H1 (cell line): ENCODE results near the gene HLA-F. TPM values are rescaled to one million over a fixed set of nuclear protein-coding genes. Genes with fewer than 3 reads are reported as not detected.
A peak's percentile ranks its signal among the peaks of the same experiment; 100 is the strongest.

Experiments used
- CTCF ChIA-PET: fragments of 300-600 bp; sonication (Branson Sonifier 250); formaldehyde crosslinking; loops from one replicate; lab custom pipeline; 2021; ENCODE audit not compliant: partially characterized antibody; lab: Charles Lee
- POLR2A ChIA-PET: fragments of 300-600 bp; sonication (Branson Sonifier 250); formaldehyde crosslinking; loops from one replicate; lab custom pipeline; 2021; ENCODE audit warnings: inconsistent platforms; ENCODE audit not compliant: partially characterized antibody; lab: Charles Lee
- DNase-seq, 2 experiments: peaks; one replicate each; pipeline versions ENCODE4 v3.0.0 to v3.0.0-alpha.2; 2010 to 2022; ENCODE audit warnings: low spot score in 2 of 2, low read depth in 1 of 2, mixed read lengths in 1 of 2
- FAIRE-seq: peaks from 2 replicates; lab custom pipeline; 2011; peaks lifted over from hg19 to GRCh38; lab: Jason Lieb, UNC
- H2AFZ ChIP-seq: 2 replicates; pipeline ENCODE4 v1.8.1; 2012; ENCODE audit warnings: low read length, inconsistent platforms
- H2AK5ac ChIP-seq: 2 replicates; pipeline ENCODE4 v1.6.1; 2013; ENCODE audit warnings: low read depth, low read length
- H2BK120ac ChIP-seq: replicated peaks from 2 replicates; pipeline ENCODE3; 2013; ENCODE audit warnings: low read depth, low read length, inconsistent platforms
- H2BK12ac ChIP-seq: 2 replicates; pipeline ENCODE4 v1.6.1; 2013; ENCODE audit warnings: low read depth, low read length
- H2BK15ac ChIP-seq: 2 replicates; pipeline ENCODE4 v1.6.1; 2013; ENCODE audit warnings: low read length
- H2BK20ac ChIP-seq: 2 replicates; pipeline ENCODE4 v1.6.1; 2013; ENCODE audit warnings: low read length
- H2BK5ac ChIP-seq: 2 replicates; pipeline ENCODE4 v1.6.1; 2013; ENCODE audit warnings: low read depth, low read length
- H3K14ac ChIP-seq: 2 replicates; pipeline ENCODE4 v1.6.1; 2013; ENCODE audit warnings: inconsistent platforms; ENCODE audit not compliant: insufficient read length
- H3K18ac ChIP-seq: 2 replicates; pipeline ENCODE4 v1.6.1; 2013; ENCODE audit warnings: low read length; ENCODE audit errors: extremely low read depth
- H3K23ac ChIP-seq: 2 replicates; pipeline ENCODE4 v1.6.1; 2013; ENCODE audit warnings: inconsistent platforms; ENCODE audit not compliant: insufficient read length
- H3K23me2 ChIP-seq: 2 replicates; pipeline ENCODE4 v1.6.1; 2013; ENCODE audit warnings: low read depth, low read length
- H3K27ac ChIP-seq: 2 replicates; pipeline ENCODE4 v1.6.1; 2011; ENCODE audit warnings: low read depth, low read length, inconsistent platforms
- H3K27me3 ChIP-seq, 4 experiments: replicated peaks in 1 of 4; 1 replicate in 1 of 4; 2 replicates in 3 of 4; pipeline versions ENCODE4 v1.6.1 to v1.8.1; 2011 to 2013; ENCODE audit warnings: low read length in 3 of 4, mild to moderate bottlenecking in 3 of 4, inconsistent platforms in 2 of 4, mixed read lengths in 2 of 4, moderate library complexity in 1 of 4; ENCODE audit not compliant: control insufficient read depth in 3 of 4, insufficient read depth in 3 of 4; ENCODE audit errors: extremely low read depth in 1 of 4
- H3K36me3 ChIP-seq, 4 experiments: 2 replicates each; pipeline versions ENCODE4 v1.6.1 to v1.8.1; 2011 to 2013; ENCODE audit warnings: mild to moderate bottlenecking in 4 of 4, low read length in 3 of 4, moderate library complexity in 2 of 4, control low read depth in 1 of 4, inconsistent platforms in 1 of 4; ENCODE audit not compliant: insufficient read depth in 4 of 4, control insufficient read depth in 2 of 4
- H3K4ac ChIP-seq: replicated peaks from 2 replicates; pipeline ENCODE3; 2013; ENCODE audit warnings: low read length, low read depth, mixed read lengths, inconsistent platforms; ENCODE audit not compliant: insufficient read length
- H3K4me1 ChIP-seq, 4 experiments: replicated peaks in 1 of 4; 1 replicate in 1 of 4; 2 replicates in 3 of 4; pipeline versions ENCODE4 v1.6.1 to v1.8.1; 2011 to 2013; ENCODE audit warnings: low read length in 3 of 4, inconsistent platforms in 2 of 4, mixed read lengths in 1 of 4; ENCODE audit not compliant: insufficient read depth in 4 of 4, control insufficient read depth in 3 of 4
- H3K4me2 ChIP-seq, 2 experiments: 2 replicates each; pipeline versions ENCODE4 v1.6.1 to v1.8.1; 2011 to 2013; ENCODE audit warnings: low read depth in 2 of 2, low read length in 2 of 2, control low read depth in 1 of 2, inconsistent platforms in 1 of 2, mild to moderate bottlenecking in 1 of 2; ENCODE audit not compliant: insufficient read depth in 1 of 2
- H3K4me3 ChIP-seq, 4 experiments: fragments of 200-600, 300-600 bp in 1 of 4; sonication (generic), shearing (Covaris generic), sonication (Bioruptor Twin) in 1 of 4; 2 replicates each; pipeline versions ENCODE4 v1.5.1 to v1.8.1; 2011 to 2016; ENCODE audit warnings: low read length in 4 of 4, low read depth in 3 of 4, control low read depth in 2 of 4, inconsistent platforms in 2 of 4, mild to moderate bottlenecking in 2 of 4, mixed read lengths in 1 of 4, moderate library complexity in 1 of 4; ENCODE audit not compliant: insufficient read depth in 2 of 4; ENCODE audit errors: extremely low read depth in 1 of 4
- H3K56ac ChIP-seq: replicated peaks from 2 replicates; pipeline ENCODE3; 2013; ENCODE audit warnings: low read depth, mild to moderate bottlenecking, mixed read lengths, low read length, inconsistent platforms; ENCODE audit not compliant: insufficient read length
- H3K79me1 ChIP-seq: 2 replicates; pipeline ENCODE4 v1.6.1; 2013; ENCODE audit warnings: low read depth, low read length, control low read depth
- H3K79me2 ChIP-seq, 2 experiments: 2 replicates each; pipeline versions ENCODE4 v1.6.1 to v1.8.1; 2012 to 2013; ENCODE audit warnings: low read length in 2 of 2, mild to moderate bottlenecking in 2 of 2, inconsistent platforms in 1 of 2; ENCODE audit not compliant: insufficient read depth in 2 of 2, control insufficient read depth in 1 of 2
- H3K9ac ChIP-seq, 4 experiments: replicated peaks in 1 of 4; 1 replicate in 1 of 4; 2 replicates in 3 of 4; pipeline versions ENCODE4 v1.6.1 to v1.8.1; 2011 to 2013; ENCODE audit warnings: low read depth in 3 of 4, low read length in 3 of 4, control low read depth in 2 of 4, mild to moderate bottlenecking in 2 of 4, moderate library complexity in 2 of 4, inconsistent platforms in 1 of 4; ENCODE audit errors: extremely low read depth in 1 of 4
- H3K9me3 ChIP-seq, 2 experiments: 2 replicates each; pipeline versions ENCODE4 v1.6.1 to v1.8.1; 2012 to 2013; ENCODE audit warnings: mild to moderate bottlenecking in 2 of 2, moderate library complexity in 2 of 2, control low read depth in 1 of 2, inconsistent platforms in 1 of 2, low read depth in 1 of 2, low read length in 1 of 2, mixed read lengths in 1 of 2; ENCODE audit not compliant: insufficient read depth in 2 of 2
- H4K20me1 ChIP-seq, 2 experiments: replicated peaks in 1 of 2; 2 replicates each; pipeline versions ENCODE3 to v1.8.1; 2011 to 2013; ENCODE audit warnings: inconsistent platforms in 2 of 2, low read length in 2 of 2, mild to moderate bottlenecking in 1 of 2; ENCODE audit not compliant: insufficient read depth in 2 of 2, control insufficient read depth in 1 of 2
- H4K5ac ChIP-seq: 2 replicates; pipeline ENCODE4 v1.6.1; 2013; ENCODE audit warnings: low read length, low read depth, mixed read lengths, inconsistent platforms; ENCODE audit not compliant: insufficient read length
- H4K8ac ChIP-seq: 2 replicates; pipeline ENCODE4 v1.8.0; 2013; ENCODE audit warnings: mild to moderate bottlenecking, moderate library complexity, low read length, inconsistent platforms; ENCODE audit not compliant: insufficient read depth; ENCODE audit errors: extremely low read depth
- H4K91ac ChIP-seq: replicated peaks from 2 replicates; pipeline ENCODE3; 2013; ENCODE audit warnings: low read length, mixed read lengths, inconsistent platforms; ENCODE audit not compliant: insufficient read length
- BCL11A ChIP-seq, 2 experiments: IDR thresholded peaks; one replicate each; pipeline ENCODE4 v1.6.1; 2011; ENCODE audit warnings: low read depth in 2 of 2, low read length in 2 of 2, mild to moderate bottlenecking in 2 of 2
- CBX8 ChIP-seq: fragments of 300-800, 300-1000 bp; sonication (generic); IDR thresholded peaks from 2 replicates; pipeline ENCODE4 v1.7.1; 2016; ENCODE audit warnings: low read depth, low read length, borderline replicate concordance
- CHD1 ChIP-seq: IDR thresholded peaks from 2 replicates; pipeline ENCODE4 v1.6.1; 2012; ENCODE audit warnings: low read depth, low read length, improper control_type of control experiment
- EGR1 ChIP-seq: IDR thresholded peaks from 2 replicates; pipeline ENCODE4 v1.6.1; 2011; ENCODE audit warnings: low read depth, low read length, borderline replicate concordance
- FOSL1 ChIP-seq: IDR thresholded peaks from 2 replicates; pipeline ENCODE4 v1.6.1; 2011; ENCODE audit warnings: mild to moderate bottlenecking, low read depth, low read length, moderate library complexity; ENCODE audit not compliant: insufficient read depth
- HDAC6 ChIP-seq: IDR thresholded peaks from one replicate; pipeline ENCODE4 v1.7.1; 2012; ENCODE audit warnings: low read depth, mild to moderate bottlenecking, inconsistent platforms, low read length, moderate library complexity
- JUND ChIP-seq: IDR thresholded peaks from 2 replicates; pipeline ENCODE4 v1.6.1; 2011; ENCODE audit warnings: mild to moderate bottlenecking, improper control_type of control experiment, low read length
- KDM1A ChIP-seq: fragments of 200-600, 300-600 bp; sonication (generic); IDR thresholded peaks from 2 replicates; pipeline ENCODE4 v1.7.1; 2016; ENCODE audit warnings: mild to moderate bottlenecking, low read length, borderline replicate concordance
- POLR2A ChIP-seq, 2 experiments: IDR thresholded peaks; 1 replicate in 1 of 2; 2 replicates in 1 of 2; pipeline ENCODE4 v1.6.1; 2011; ENCODE audit warnings: low read depth in 2 of 2, low read length in 2 of 2, mild to moderate bottlenecking in 2 of 2; ENCODE audit errors: control extremely low read depth in 1 of 2
- SIRT6 ChIP-seq: IDR thresholded peaks from one replicate; pipeline ENCODE4 v1.7.1; 2012; ENCODE audit warnings: low read length, inconsistent platforms
- SRF ChIP-seq: IDR thresholded peaks from 2 replicates; pipeline ENCODE4 v1.6.1; 2011; ENCODE audit warnings: mild to moderate bottlenecking, low read depth, low read length, moderate library complexity
- WGBS, 2 experiments: shearing (Covaris generic) in 1 of 2; methylation state at CpG; one replicate each; pipeline versions ENCODE4 v1.1.6 to v1.1.7; 2013 to 2015; ENCODE audit warnings: low lambda C conversion rate in 2 of 2, mixed read lengths in 2 of 2, inconsistent platforms in 1 of 2, low coverage in 1 of 2, missing lambda C conversion rate in 1 of 2; ENCODE audit not compliant: insufficient replicate concordance in 2 of 2, insufficient coverage in 1 of 2, insufficient read length in 1 of 2; ENCODE audit errors: extremely low coverage in 1 of 2, missing lambda C conversion rate in 1 of 2; 5-methylcytosine and 5-hydroxymethylcytosine counted together
- polyA plus RNA-seq, 7 experiments: library from polyadenylated mRNA; depleted of rRNA in 3 of 7; stranded (reverse) in 5 of 7; unstranded in 2 of 7; fragments of >200 nt in 5 of 7; fragments of 200-250 nt in 2 of 7; gene quantifications; 1 replicate in 5 of 7; 2 replicates in 1 of 7; 4 replicates in 1 of 7; pipeline versions ENCODE4 v1.2.1 to v1.2.3, GENCODE V29; 2011 to 2013; ENCODE audit warnings: missing spikeins in 2 of 7, mixed read lengths in 2 of 7
- total RNA-seq: library from RNA; stranded (reverse); fragmentation: NEBNext Ultra II Directional; extraction: Animal tissue kit (Norgen Biotek cat#: 25700); gene quantifications from 2 replicates; pipeline ENCODE4 v1.2.1, GENCODE V29; 2021
- TF ChIP-seq, protein P1 (sequence below), 3 experiments: IDR thresholded peaks; 1 replicate in 2 of 3; 2 replicates in 1 of 3; pipeline versions ENCODE4 v1.5.1 to v1.6.1; 2011; ENCODE audit warnings: low read length in 3 of 3, mild to moderate bottlenecking in 3 of 3, inconsistent platforms in 2 of 3, low read depth in 1 of 3, moderate library complexity in 1 of 3; ENCODE audit not compliant: insufficient read depth in 1 of 3; ENCODE audit errors: control extremely low read depth in 1 of 3

The HLA-F gene
- total and polyA plus RNA-seq, 2 of the 8 experiments (the other 6 are each of a cell fraction or from before 2014, with no cell fraction given) = 9.6 to 11.7 TPM

DNA sequence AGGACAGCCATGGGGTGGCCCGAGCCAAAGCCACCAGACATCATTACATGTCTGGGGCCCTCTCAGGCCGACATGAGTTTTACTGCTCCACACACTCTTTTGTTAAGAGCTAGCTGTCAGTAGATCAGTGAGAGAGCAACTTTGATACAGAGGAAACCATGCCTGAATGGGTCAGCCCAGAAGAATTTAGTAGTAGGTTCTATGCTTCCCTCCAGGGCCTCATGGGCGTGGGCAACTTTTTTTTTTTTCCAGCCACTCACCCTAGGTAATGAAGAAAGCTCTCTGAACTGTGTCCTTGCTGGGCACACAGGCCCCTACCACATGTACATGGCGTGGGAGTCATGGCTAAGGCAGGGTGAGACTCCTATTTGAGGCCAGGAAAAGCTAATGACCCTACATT, 38.8 kb downstream of the HLA-F start:
- H3K9ac ChIP-seq = no peak overlapping the region
- no peak for DNase-seq
- no peak overlapping the region for H3K27ac ChIP-seq
- CTCF ChIA-PET = interaction anchor here (0.5 to 3.5 kb wide), 5 partner anchors 10 to 924 kb away, joined by 3 to 10 read pairs (median 4); no protein-coding TSS in a partner anchor
- H3K56ac ChIP-seq = no peak overlapping the region
- H3K36me3 ChIP-seq = no peaks in the 10 kb centered on the region
- peaks cover 11 to 28% (median 20%) of the 10 kb centered on the region in 4 experiments for H3K4me1 ChIP-seq
- H3K79me1 ChIP-seq = no peaks in the 10 kb centered on the region
- H2BK12ac ChIP-seq = peak overlapping the region; percentile 68; the same call in 1 of the 2 replicates
- POLR2A ChIA-PET = interaction anchor here (0.9 to 1.5 kb wide), 2 partner anchors 9 to 14 kb away, joined by 3 to 6 read pairs; no protein-coding TSS in a partner anchor
- no peak overlapping the region for H2BK120ac ChIP-seq
- peak overlapping the region; percentile 26; the same call in 1 of the 2 replicates for H3K18ac ChIP-seq
- H3K27me3 ChIP-seq = no peaks in the 10 kb centered on the region
- peak overlapping the region; percentile 97; the same call in 1 of the 2 replicates for H2BK20ac ChIP-seq
- H3K23me2 ChIP-seq = no peaks in the 10 kb centered on the region
- WGBS, 2 experiments = 64% methylated on average over 4 of the region's 4 CpGs; no CpG with 5 or more reads in 1 of the 2 experiments
- no peak overlapping the region for H4K5ac ChIP-seq
- H4K8ac ChIP-seq = no peak overlapping the region; the same call in 1 of the 2 replicates
- H3K4me2 ChIP-seq = no peak overlapping the region
- peak overlapping the region; percentile 55; the same call in 1 of the 2 replicates for H2BK5ac ChIP-seq
- no peaks in the 10 kb centered on the region for H3K9me3 ChIP-seq
- H3K79me2 ChIP-seq = no peaks in the 10 kb centered on the region
- H2AK5ac ChIP-seq = peak overlapping the region; percentile 67; the same call in 1 of the 2 replicates
- H2BK15ac ChIP-seq = peak overlapping the region; percentile 75; the same call in 1 of the 2 replicates
- no peak overlapping the region for H3K4me3 ChIP-seq
- H4K91ac ChIP-seq = no peak overlapping the region
- no peak overlapping the region for H3K4ac ChIP-seq
- H3K14ac ChIP-seq = no peak overlapping the region
- no peak overlapping the region for H3K23ac ChIP-seq
- H2AFZ ChIP-seq = no peak overlapping the region
- H4K20me1 ChIP-seq = no peaks in the 10 kb centered on the region
- no peak for FAIRE-seq
- TF ChIP-seq JUND (no peak), POLR2A (IDR thresholded peaks at IDR 0.05; ENCODE audit: control extremely low read depth in 1 of 2, low read depth in 2 of 2, low read length in 2 of 2) (no peak), CBX8 (no peak), EGR1 (no peak), FOSL1 (no peak), HDAC6 (no peak), SRF (no peak), BCL11A (IDR thresholded peaks at IDR 0.05; ENCODE audit: low read depth in 2 of 2, low read length in 2 of 2) (no peak), SIRT6 (no peak), KDM1A (no peak), CHD1 (no peak)
- TF ChIP-seq, protein P1, sequence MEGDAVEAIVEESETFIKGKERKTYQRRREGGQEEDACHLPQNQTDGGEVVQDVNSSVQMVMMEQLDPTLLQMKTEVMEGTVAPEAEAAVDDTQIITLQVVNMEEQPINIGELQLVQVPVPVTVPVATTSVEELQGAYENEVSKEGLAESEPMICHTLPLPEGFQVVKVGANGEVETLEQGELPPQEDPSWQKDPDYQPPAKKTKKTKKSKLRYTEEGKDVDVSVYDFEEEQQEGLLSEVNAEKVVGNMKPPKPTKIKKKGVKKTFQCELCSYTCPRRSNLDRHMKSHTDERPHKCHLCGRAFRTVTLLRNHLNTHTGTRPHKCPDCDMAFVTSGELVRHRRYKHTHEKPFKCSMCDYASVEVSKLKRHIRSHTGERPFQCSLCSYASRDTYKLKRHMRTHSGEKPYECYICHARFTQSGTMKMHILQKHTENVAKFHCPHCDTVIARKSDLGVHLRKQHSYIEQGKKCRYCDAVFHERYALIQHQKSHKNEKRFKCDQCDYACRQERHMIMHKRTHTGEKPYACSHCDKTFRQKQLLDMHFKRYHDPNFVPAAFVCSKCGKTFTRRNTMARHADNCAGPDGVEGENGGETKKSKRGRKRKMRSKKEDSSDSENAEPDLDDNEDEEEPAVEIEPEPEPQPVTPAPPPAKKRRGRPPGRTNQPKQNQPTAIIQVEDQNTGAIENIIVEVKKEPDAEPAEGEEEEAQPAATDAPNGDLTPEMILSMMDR (IDR thresholded peaks at IDR 0.05; ENCODE audit: control extremely low read depth in 1 of 3, insufficient read depth in 1 of 3, low read depth in 1 of 3, low read length in 3 of 3) = no peak
